IMR-90 (cell line): ENCODE data around the gene SYN1. TPM values are rescaled to one million over a fixed set of nuclear protein-coding genes. Genes with fewer than 3 reads are reported as not detected.

Experiments
- ATAC-seq: fragments of 200-7000 bp; cut with Tn5 transposase; 2 replicates; pipeline ENCODE4 v1.9.1; 2020; ENCODE audit warnings: low read depth, mild to moderate bottlenecking, moderate library complexity
- BruUV-seq: library from RNA; stranded (reverse); fragments of 400-500 nt; replicated peaks from 2 replicates; lab custom pipeline; 2021; lab: Mats Ljungman, UMichigan
- CTCF ChIA-PET: fragments of 300-600 bp; formaldehyde crosslinking; extraction: SDS; loops from one replicate; lab custom pipeline; 2021; ENCODE audit warnings: antibody characterized with exemption; lab: Yijun Ruan, JAX
- POLR2A ChIA-PET: fragments of 300-600 bp; sonication (Branson Sonifier 250); formaldehyde crosslinking; loops from one replicate; lab custom pipeline; 2022; ENCODE audit warnings: antibody characterized with exemption; ENCODE audit not compliant: unreplicated experiment; lab: Charles Lee
- DNase-seq: peaks from one replicate; pipeline ENCODE4 v3.0.0; 2013
- H2AFZ ChIP-seq: replicated peaks from 2 replicates; pipeline ENCODE3; 2013; ENCODE audit warnings: low read length, mild to moderate bottlenecking; ENCODE audit not compliant: poor library complexity
- H2AK5ac ChIP-seq: 2 replicates; pipeline ENCODE4 v1.6.1; 2013; ENCODE audit warnings: low read depth, low read length, inconsistent platforms
- H2AK9ac ChIP-seq: replicated peaks from 2 replicates; pipeline ENCODE3; 2013; ENCODE audit warnings: mild to moderate bottlenecking, low read depth, low read length, moderate library complexity; ENCODE audit not compliant: poor library complexity
- H2BK120ac ChIP-seq: 2 replicates; pipeline ENCODE4 v1.6.1; 2013; ENCODE audit warnings: low read depth, low read length, inconsistent platforms
- H2BK15ac ChIP-seq: 3 replicates; pipeline ENCODE4 v1.6.1; 2013; ENCODE audit warnings: low read depth, low read length, inconsistent platforms
- H2BK20ac ChIP-seq: 2 replicates; pipeline ENCODE4 v1.6.1; 2013; ENCODE audit warnings: low read depth, mild to moderate bottlenecking, inconsistent platforms, low read length, moderate library complexity
- H2BK5ac ChIP-seq: 2 replicates; pipeline ENCODE4 v1.6.1; 2013; ENCODE audit warnings: mild to moderate bottlenecking, low read depth, low read length, inconsistent platforms; ENCODE audit not compliant: poor library complexity, severe bottlenecking
- H3K14ac ChIP-seq: replicated peaks from 2 replicates; pipeline ENCODE4 v1.6.1; 2013; ENCODE audit warnings: low read depth, low read length, inconsistent platforms
- H3K18ac ChIP-seq: 2 replicates; pipeline ENCODE4 v1.6.1; 2013; ENCODE audit warnings: low read depth, low read length, control low read depth
- H3K23ac ChIP-seq: 2 replicates; pipeline ENCODE4 v1.6.1; 2013; ENCODE audit warnings: low read depth, low read length, inconsistent platforms
- H3K27ac ChIP-seq: 2 replicates; pipeline ENCODE4 v1.5.1; 2013; ENCODE audit warnings: mild to moderate bottlenecking, control low read depth, low read length; ENCODE audit not compliant: insufficient read depth
- H3K27me3 ChIP-seq: 2 replicates; pipeline ENCODE4 v1.6.1; 2013; ENCODE audit warnings: low read length; ENCODE audit not compliant: control insufficient read depth, insufficient read depth
- H3K36me3 ChIP-seq: 2 replicates; pipeline ENCODE4 v1.6.1; 2013; ENCODE audit warnings: low read length, mixed read lengths; ENCODE audit not compliant: control insufficient read depth, insufficient read depth
- H3K4ac ChIP-seq: 2 replicates; pipeline ENCODE4 v1.6.1; 2013; ENCODE audit warnings: low read depth, low read length, inconsistent platforms
- H3K4me1 ChIP-seq: 2 replicates; pipeline ENCODE4 v1.6.1; 2013; ENCODE audit warnings: low read length, mixed read lengths; ENCODE audit not compliant: control insufficient read depth, insufficient read depth
- H3K4me2 ChIP-seq: 2 replicates; pipeline ENCODE4 v1.6.1; 2013; ENCODE audit warnings: low read depth, mild to moderate bottlenecking, control low read depth, low read length, moderate library complexity
- H3K4me3 ChIP-seq: 2 replicates; pipeline ENCODE4 v1.5.1; 2013; ENCODE audit warnings: low read depth, mild to moderate bottlenecking, control low read depth, low read length, moderate library complexity; ENCODE audit not compliant: insufficient read depth
- H3K56ac ChIP-seq: 2 replicates; pipeline ENCODE4 v1.6.1; 2013; ENCODE audit warnings: low read length, inconsistent platforms; ENCODE audit not compliant: insufficient read depth; ENCODE audit errors: extremely low read depth
- H3K79me1 ChIP-seq, 2 experiments: 2 replicates each; pipeline ENCODE4 v1.6.1; 2013; ENCODE audit warnings: low read length in 2 of 2, inconsistent platforms in 1 of 2, low read depth in 1 of 2
- H3K9ac ChIP-seq: 2 replicates; pipeline ENCODE4 v1.6.1; 2013; ENCODE audit warnings: low read depth, low read length, control low read depth
- H3K9me1 ChIP-seq: 2 replicates; pipeline ENCODE4 v1.6.1; 2013; ENCODE audit warnings: low read length, inconsistent platforms; ENCODE audit not compliant: insufficient read depth
- H3K9me3 ChIP-seq: 2 replicates; pipeline ENCODE4 v1.6.1; 2013; ENCODE audit warnings: low read length; ENCODE audit not compliant: control insufficient read depth, insufficient read depth
- H4K20me1 ChIP-seq: 2 replicates; pipeline ENCODE4 v1.6.1; 2013; ENCODE audit warnings: low read length, inconsistent platforms; ENCODE audit not compliant: insufficient read depth
- H4K5ac ChIP-seq: 2 replicates; pipeline ENCODE4 v1.6.1; 2013; ENCODE audit warnings: mild to moderate bottlenecking, low read depth, low read length, control low read depth
- H4K8ac ChIP-seq, 2 experiments: 2 replicates each; pipeline ENCODE4 v1.6.1; 2013; ENCODE audit warnings: low read depth in 2 of 2, low read length in 2 of 2, control low read depth in 1 of 2, inconsistent platforms in 1 of 2
- H4K91ac ChIP-seq: 2 replicates; pipeline ENCODE4 v1.6.1; 2013; ENCODE audit warnings: low read depth, low read length, inconsistent platforms; ENCODE audit not compliant: insufficient read depth
- NFE2L2 ChIP-seq: fragments of 150-350 bp; IDR thresholded peaks from 2 replicates; pipeline ENCODE4 v1.6.1; 2016; ENCODE audit warnings: low read depth, mild to moderate bottlenecking, low read length
- POLR2A ChIP-seq: IDR thresholded peaks from 2 replicates; pipeline ENCODE4 v1.6.1; 2012; ENCODE audit warnings: mild to moderate bottlenecking, low read depth, low read length
- WGBS, 2 experiments: methylation state at CpG; one replicate each; pipeline versions ENCODE4 v1.1.5 to v1.1.7; 2013; ENCODE audit warnings: missing lambda C conversion rate in 2 of 2; ENCODE audit not compliant: insufficient read length in 1 of 2; ENCODE audit errors: extremely low coverage in 2 of 2; 5-methylcytosine and 5-hydroxymethylcytosine counted together
- dilution Hi-C: fragments of 300-500 bp; cut with HindIII; formaldehyde crosslinking; loops from one replicate; pipeline ENCODE4 v1.14.3; 2018; ENCODE audit warnings: low sequenced_read_pairs; ENCODE audit not compliant: unreplicated experiment
- in situ Hi-C: fragments of 300-500 bp; cut with MboI; formaldehyde crosslinking; loops from 3 replicates; pipeline ENCODE4 v1.14.3; 2019; ENCODE audit warnings: low sequenced_read_pairs, inconsistent platforms, mixed read lengths
- intact Hi-C: fragments of 100-400 bp; cut with micrococcal nuclease; formaldehyde crosslinking; loops from 2 replicates; pipeline ENCODE4 v1.10.0; 2022
- polyA plus RNA-seq, 3 experiments: library from polyadenylated mRNA; depleted of rRNA; stranded (reverse); fragments of >200 nt; gene quantifications; 2 replicates each; pipeline ENCODE4 v1.2.3, GENCODE V29; 2012; ENCODE audit warnings: low replicate concordance in 1 of 3
- total RNA-seq: library from RNA; depleted of rRNA; stranded (reverse); fragments of >200 nt; gene quantifications from 2 replicates; pipeline ENCODE4 v1.2.3, GENCODE V29; 2012
- TF ChIP-seq, protein P1 (sequence below): fragments of 150-350 bp; IDR thresholded peaks from 2 replicates; pipeline ENCODE4 v1.6.1; 2016; ENCODE audit warnings: low read depth, mild to moderate bottlenecking, low read length, moderate library complexity, borderline replicate concordance

SYN1 gene
- total and polyA plus RNA-seq, 2 of the 4 experiments (the other 2 are of a cell fraction), result under 0.01 to 0.56 TPM

DNA sequence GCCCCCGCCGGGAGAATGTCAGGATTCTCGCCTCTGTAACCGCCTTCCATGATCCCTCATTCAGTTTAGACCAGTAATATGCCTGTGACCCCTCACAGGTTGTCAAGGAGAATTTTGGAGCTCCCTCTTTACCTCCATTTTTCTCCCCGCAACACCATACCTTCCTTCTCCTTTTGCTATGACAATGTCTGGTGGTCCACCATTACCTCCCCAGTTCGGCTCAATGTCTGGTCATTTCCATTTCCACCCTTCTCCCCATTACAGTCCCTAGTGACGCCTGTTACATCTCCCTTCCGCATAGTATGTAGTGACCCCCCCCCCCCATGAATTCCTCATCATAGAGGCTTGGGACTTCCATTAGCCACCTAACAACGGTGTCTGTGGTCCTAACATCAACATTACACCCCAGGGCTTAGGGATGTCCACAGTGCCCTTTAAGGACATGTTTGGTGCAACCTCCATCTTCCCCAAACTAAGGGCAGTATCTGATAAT is 58.0 kb downstream of the SYN1 start:
- H4K5ac ChIP-seq, result peak overlapping the region; percentile 2; the same call in 1 of the 2 replicates
- peaks cover 12 to 43% of the 10 kb centered on the region in 2 experiments for H3K79me1 ChIP-seq
- H4K8ac ChIP-seq, result peak overlapping the region in 1 of 2 experiments; percentile 11; a peak in 1 of 4 replicates
- no peak overlapping the region for H2BK20ac ChIP-seq
- peak overlapping the region; percentile 90 for H3K9ac ChIP-seq
- 0 out of 2 replicates have a peak, but pooled peaks cover 1% of the 10 kb centered on the region for H3K4me1 ChIP-seq
- DNase-seq (no peak), ATAC-seq (no peak)
- peak overlapping the region; percentile 81 for H3K14ac ChIP-seq
- H4K91ac ChIP-seq, result peak overlapping the region; percentile 4; the same call in 1 of the 2 replicates
- peaks cover 3% of the 10 kb centered on the region; the same call in 1 of the 2 replicates for H3K9me1 ChIP-seq
- WGBS, 2 experiments, result 31% methylated on average over 8 of the region's 9 CpGs; no CpG with 5 or more reads in 1 of the 2 experiments
- H3K4me3 ChIP-seq, result peak overlapping the region; percentile 72
- H3K18ac ChIP-seq, result peak overlapping the region; percentile 42; the same call in 1 of the 2 replicates
- no peaks in the 10 kb centered on the region for H3K27me3 ChIP-seq
- H3K4me2 ChIP-seq, result peak overlapping the region; percentile 98
- in situ Hi-C loops (loop anchor here (5.0 kb wide), 1 partner anchor 86 kb away; no protein-coding TSS in a partner anchor), dilution Hi-C loops (no loop called here), intact Hi-C loops (loop anchor here (1.0 to 5.0 kb wide), 2 partner anchors 83 to 466 kb away; no protein-coding TSS in a partner anchor)
- ChIA-PET POLR2A (no interaction called here), CTCF (interaction anchor here (0.6 kb wide), 1 partner anchor 83 kb away, joined by 3 read pairs; no protein-coding TSS in a partner anchor)
- H2AK5ac ChIP-seq, result peak overlapping the region; percentile 87
- H3K56ac ChIP-seq, result peak overlapping the region; percentile 79
- peak overlapping the region; percentile 61 for H3K27ac ChIP-seq
- H2BK15ac ChIP-seq, result 0 out of 3 replicates have a peak overlapping the region, but pooled peaks have one; percentile 21
- peak overlapping the region; percentile 54 for H2BK5ac ChIP-seq
- H4K20me1 ChIP-seq, result peaks cover 4% of the 10 kb centered on the region
- peaks cover 14% of the 10 kb centered on the region for H3K36me3 ChIP-seq
- H2BK120ac ChIP-seq, result peak overlapping the region; percentile 19
- H3K9me3 ChIP-seq, result no peaks in the 10 kb centered on the region
- peak overlapping the region; percentile 88 for H2AK9ac ChIP-seq
- BruUV-seq, result no TSS peak
- TF ChIP-seq POLR2A, result peak; percentile 74
- TF ChIP-seq, protein P1, sequence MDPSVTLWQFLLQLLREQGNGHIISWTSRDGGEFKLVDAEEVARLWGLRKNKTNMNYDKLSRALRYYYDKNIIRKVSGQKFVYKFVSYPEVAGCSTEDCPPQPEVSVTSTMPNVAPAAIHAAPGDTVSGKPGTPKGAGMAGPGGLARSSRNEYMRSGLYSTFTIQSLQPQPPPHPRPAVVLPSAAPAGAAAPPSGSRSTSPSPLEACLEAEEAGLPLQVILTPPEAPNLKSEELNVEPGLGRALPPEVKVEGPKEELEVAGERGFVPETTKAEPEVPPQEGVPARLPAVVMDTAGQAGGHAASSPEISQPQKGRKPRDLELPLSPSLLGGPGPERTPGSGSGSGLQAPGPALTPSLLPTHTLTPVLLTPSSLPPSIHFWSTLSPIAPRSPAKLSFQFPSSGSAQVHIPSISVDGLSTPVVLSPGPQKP, result no peak
- no peak for TF ChIP-seq NFE2L2
- peak overlapping the region; percentile 82 for H3K4ac ChIP-seq
- peak overlapping the region; percentile 81 for H2AFZ ChIP-seq
- peak overlapping the region; percentile 68; the same call in 1 of the 2 replicates for H3K23ac ChIP-seq
